Inferior parietal cortex (tissue), 1 donor: ENCODE results near the gene CRISP2.
"Not testable (repeated sequence)": the region's sequence is repeated elsewhere in the genome, so short reads cannot be mapped to it uniquely, and the experiment has no call there.

Source experiments
- DNase-seq: peaks from one replicate; pipeline ENCODE4 v3.0.0-alpha.2; 2016; ENCODE audit errors: extremely low spot score

Gene CRISP2, protein sequence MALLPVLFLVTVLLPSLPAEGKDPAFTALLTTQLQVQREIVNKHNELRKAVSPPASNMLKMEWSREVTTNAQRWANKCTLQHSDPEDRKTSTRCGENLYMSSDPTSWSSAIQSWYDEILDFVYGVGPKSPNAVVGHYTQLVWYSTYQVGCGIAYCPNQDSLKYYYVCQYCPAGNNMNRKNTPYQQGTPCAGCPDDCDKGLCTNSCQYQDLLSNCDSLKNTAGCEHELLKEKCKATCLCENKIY

DNA sequence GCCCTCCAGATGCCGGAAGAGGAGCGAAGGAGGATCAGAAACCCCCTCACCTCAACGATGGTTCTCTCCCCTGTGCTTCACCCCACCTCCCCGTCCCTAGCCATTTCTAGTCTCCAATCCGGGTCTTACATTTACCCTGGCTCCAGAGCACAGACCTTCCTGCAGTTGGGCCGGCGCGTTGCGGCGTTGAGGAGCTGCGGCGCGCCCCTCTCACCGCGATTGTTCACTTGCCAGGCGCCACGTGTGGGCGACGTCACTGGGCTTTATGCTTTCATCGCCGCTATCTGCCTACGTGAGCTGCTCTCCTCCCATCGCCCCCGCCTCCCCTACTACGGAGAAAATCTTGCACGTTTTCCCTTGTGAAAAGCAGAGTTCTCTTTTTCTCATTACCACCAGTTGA is at the start of gene CRISP2:
Gene CRISP2 (minus strand): TSS at position 198 of the 400 bp plus-strand sequence. CDS start 4,347 bp downstream, outside the sequence.
- no peak for DNase-seq

DNA sequence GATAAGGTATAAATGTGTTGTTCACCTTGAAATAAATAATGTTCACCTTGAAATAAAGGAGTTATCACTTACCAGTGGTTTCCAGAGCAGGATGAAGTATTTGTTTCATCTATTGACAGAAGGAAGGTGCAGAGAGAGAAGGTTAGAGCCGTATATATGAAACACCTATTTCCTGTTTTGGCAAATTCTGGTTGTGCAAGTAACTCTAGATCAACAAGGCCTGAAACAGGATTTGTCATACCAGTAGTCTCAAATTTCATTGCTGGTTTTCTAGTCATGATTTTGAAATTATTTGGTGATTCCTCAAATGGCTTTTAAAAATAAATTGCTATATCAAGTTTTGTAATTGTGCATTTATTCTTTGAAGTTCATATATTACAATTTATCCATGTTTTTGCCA is 30.9 kb upstream of the CRISP2 start, which contains the start of gene CRISP3:
Gene CRISP3 (minus strand): TSS at position 130 of the 400 bp plus-strand sequence. CDS start 21 bp downstream, at position 109.
- DNase-seq = no peak

GRCh38 chr6:49743429-49743828 is 30.1 kb upstream of the CRISP2 start:
- DNase-seq = no peak

GRCh38 chr6:49739423-49739822 is 26.1 kb upstream of the CRISP2 start:
- DNase-seq = no peak

- DNase-seq = no peak
Observed at GRCh38 chr6:49736017-49736508, 22.7 kb upstream of the CRISP2 start.

GRCh38 chr6:49733680-49734079 is 20.3 kb upstream of the CRISP2 start:
- no peak for DNase-seq

GRCh38 chr6:49732781-49733180 is 19.4 kb upstream of the CRISP2 start:
- DNase-seq = no peak

DNA sequence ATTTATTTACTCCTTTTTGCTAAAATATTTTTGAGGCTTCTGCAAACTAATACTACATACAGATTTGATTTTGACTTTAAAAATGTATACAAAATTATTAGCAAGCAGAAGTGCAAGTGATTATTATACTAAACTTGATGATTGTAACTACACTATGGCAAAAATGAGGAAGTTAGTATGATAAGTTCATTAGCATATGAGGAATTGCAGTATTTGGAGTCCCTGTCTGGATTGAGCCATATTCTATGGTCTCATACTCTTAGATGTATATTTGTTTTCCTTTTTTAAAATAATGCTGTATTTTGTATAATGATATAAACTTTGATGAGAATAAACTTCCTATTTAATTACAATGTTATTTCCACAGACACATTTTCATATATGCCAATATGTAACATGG is 16.9 kb upstream of the CRISP2 start:
- DNase-seq = no peak

DNA sequence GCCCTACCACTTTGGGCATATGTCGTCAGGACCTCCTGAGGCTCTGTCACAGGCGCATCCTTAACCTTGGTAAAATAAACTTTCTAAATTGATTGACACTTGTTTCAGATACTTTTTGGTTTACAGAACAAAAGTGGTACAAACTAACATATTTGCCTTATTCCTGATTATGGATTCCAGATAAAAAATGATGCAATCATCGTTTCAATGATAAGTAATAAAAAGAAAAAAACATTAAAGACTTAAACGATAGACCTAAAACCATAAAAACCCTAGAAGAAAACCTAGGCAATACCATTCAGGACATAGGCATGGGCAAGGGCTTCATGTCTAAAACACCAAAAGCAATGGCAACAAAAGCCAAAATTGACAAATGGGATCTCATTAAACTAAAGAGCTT is 10.6 kb upstream of the CRISP2 start:
- not testable (repeated sequence) for DNase-seq

DNA sequence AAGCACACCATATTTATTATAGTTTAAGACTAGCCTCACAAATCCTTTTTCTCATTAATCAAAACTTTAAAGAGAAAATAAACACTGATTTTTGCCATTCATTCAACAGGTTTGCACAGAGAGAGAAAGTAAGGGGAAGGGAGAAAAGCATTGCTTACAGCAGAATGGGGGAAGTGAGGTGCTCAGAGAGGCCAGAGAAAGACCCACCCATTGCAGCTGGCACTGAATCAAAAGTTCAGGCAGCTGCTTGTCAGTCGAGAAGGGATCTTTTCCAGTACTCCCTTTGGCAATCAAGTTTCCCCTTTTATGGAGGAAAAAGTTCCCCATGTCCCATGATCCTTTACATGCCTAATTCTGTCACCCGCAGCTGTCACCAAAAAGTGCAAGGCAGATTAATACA is 8.0 kb upstream of the CRISP2 start:
- DNase-seq = no peak

GRCh38 chr6:49720372-49720771 is 7.0 kb upstream of the CRISP2 start:
- DNase-seq = no peak

DNA sequence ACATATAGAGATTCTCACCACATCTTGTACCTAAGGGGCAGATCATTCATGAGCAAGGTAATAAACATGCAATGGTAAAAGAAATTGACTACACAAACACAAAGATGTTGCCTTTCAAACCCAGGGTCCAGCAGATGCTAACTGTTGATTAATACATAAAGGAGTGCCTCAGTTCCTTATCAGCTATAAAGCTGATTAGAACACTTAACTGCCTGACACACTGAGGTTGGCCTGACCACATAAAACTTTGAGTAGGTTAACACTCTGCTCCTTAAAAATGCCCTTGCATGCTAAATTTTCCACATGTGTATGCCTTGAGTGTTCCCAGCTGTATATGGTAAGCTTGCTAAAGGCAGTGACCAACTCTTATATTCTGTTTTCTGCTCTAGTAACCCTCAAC is 14.9 kb downstream of the CRISP2 start:
- no peak for DNase-seq

DNA sequence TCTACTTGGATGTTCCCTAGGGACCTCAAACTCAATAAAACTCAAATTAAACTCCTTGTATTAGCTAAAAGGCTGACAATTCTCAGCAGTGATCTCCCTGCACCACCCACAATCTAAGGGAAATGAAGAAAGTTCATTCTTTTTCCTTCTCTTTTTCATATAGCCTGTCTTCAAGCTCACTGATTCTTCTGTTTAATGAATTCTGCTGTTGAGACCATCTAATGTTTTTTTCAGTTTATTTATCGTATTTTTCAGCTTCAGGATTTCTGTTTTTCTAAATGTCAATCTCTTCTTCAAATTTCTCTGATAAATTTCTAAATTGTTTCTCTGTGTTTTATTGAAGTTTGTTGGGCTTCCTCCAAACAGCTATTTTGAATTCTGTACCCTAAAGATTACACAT is 19.8 kb downstream of the CRISP2 start:
- no peak for DNase-seq

DNA sequence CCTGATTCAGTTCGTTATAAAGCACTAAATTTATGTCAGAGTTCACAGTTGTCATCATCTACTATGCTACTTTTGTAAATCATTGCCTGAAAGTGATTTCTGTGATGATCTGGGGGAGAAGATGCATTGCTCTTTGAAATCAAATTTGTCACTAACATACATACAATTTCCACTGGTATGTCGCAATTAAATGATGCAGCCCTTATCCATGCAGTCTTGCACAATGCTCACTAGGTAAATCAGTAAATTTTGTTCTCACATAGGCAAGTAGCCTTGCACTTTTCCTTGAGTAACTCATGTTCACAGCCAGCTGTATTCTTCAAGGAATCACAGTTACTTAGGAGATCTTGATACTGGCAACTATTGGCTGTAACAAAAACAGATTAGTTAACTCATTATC is 20.8 kb downstream of the CRISP2 start:
- no peak for DNase-seq

DNA sequence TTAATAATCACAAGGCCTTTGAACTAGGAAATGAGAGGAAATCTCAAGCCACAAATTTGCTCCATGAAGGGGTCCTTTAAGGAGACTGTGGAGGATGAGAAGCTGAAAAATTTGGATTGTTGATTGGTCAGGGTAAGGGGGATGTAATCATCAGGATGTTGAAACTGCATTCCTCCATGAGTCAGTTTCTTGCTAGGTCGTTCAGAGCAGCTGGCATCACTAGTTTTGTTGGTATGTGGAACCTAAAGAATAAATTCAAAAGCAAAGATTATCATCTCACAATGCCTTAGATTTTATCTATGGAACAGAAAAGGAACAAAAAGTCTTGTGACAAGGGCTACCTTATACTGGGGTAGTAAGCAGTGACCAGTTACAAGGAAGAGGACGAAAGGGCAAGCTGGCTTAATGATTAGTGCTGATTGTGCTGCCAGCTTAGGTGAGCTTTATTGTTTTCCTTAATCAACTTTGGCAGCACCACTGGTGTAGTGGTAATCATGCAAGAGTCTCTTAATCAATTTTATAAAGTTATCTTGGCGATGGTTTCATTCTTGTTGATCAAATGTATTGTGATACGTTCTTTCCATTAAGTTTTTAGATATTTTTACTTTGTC is 36.6 kb downstream of the CRISP2 start:
- no peak for DNase-seq

DNA sequence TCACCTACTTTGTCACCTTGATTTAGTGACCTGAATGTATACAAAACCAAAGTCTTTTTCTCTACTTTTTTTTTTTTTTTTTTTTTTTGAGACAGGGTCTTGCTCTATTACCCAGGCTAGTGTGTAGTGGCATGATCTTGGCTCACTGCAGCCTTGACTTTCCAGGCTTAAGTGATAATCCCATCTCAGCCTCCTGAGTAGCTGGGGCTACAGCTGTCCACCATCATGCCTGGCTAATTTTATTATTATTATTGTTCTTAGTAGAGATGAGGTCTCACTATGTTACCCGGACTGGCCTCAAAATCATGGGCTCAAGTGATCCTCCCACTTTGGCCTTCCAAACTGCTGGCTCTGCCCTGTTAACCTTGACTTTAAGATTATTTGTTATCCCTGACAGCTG is 37.5 kb downstream of the CRISP2 start:
- no peak for DNase-seq

- DNase-seq = no peak
Observed at GRCh38 chr6:49668083-49668511, 45.2 kb downstream of the CRISP2 start.

DNA sequence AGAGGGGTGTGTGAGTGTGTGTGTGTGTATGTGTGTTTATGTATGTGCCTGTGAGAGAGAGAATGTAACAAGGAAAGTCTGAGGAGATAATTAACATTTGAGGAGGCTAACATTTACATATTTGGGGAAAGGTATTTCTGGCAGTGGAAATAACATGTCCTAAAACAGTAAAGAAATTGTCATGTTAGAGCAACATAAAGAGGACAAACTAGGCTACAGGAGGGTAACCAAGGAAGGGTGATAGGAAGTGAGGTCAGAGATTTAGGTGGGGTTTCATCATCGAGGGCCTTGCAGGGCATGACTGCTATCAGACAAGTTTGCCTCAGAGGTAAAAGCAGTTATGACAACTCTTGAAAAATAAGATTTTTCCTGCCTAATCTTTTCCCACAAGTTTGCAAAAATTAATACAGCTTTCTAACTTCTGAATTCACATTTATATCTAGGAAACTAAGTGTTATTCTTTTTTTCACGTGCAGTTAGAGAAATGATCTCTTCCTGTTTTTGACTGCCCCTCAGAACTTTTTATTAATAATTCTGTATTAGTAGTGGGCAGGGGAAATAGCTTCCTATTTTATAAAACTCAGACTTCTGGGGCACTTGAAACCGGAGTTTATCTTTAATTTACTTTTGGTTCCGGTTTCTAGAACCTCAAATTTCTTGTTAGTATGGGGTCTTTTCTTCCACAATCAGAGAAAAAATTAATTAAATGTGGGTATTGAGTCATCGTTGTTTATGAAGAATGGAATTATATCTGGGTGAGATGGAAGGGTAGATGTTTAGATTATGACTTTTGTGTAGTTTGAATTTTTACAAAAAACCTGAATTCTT is 46.2 kb downstream of the CRISP2 start:
- DNase-seq = no peak

DNA sequence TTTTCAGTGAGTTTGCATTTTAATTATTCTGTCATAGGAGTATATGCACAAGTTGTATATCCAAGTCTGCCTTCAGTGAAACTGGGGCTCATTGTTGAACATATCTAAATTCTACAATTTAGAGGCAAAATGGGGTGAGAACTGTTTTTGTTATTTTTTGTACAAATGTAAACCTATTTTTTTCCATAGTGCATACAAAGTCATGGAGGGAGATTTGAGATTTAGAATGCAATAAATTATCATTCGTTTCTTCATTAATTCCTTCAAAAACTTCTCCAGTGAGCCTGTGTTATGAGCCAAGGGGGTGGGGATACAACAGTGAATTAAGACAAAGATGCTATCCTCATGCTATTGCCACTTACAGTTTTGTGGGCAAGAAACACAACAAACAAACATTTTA is 46.9 kb downstream of the CRISP2 start:
- no peak for DNase-seq

GRCh38 chr6:49664817-49665216 is 48.5 kb downstream of the CRISP2 start:
- DNase-seq = no peak

GRCh38 chr6:49664054-49664453 is 49.3 kb downstream of the CRISP2 start:
- not testable (repeated sequence) for DNase-seq

- DNase-seq = no peak
Observed at GRCh38 chr6:49662892-49663261, 50.5 kb downstream of the CRISP2 start.
